HCT116 (cell line): ENCODE results near the gene RNF150. TPM values are rescaled to one million over a fixed set of nuclear protein-coding genes. Genes with fewer than 3 reads are reported as not detected.

ENCODE experiments used
- ATAC-seq: fragments of 200-7000 bp; cut with Tn5 transposase; 2 replicates; pipeline ENCODE4 v1.9.1; 2020; ENCODE audit warnings: mild to moderate bottlenecking, moderate library complexity
- BruUV-seq: library from RNA; stranded (reverse); fragments of 400-500 nt; replicated peaks from 2 replicates; lab custom pipeline; 2021; lab: Mats Ljungman, UMichigan
- CTCF ChIA-PET: fragments of 300-600 bp; sonication (Branson Sonifier 250); formaldehyde crosslinking; loops from one replicate; lab custom pipeline; 2021; ENCODE audit warnings: antibody characterized with exemption; lab: Charles Lee
- POLR2A ChIA-PET: fragments of 300-600, 350-600 bp; sonication (Branson Sonifier 250); formaldehyde crosslinking; loops from one replicate; lab custom pipeline; 2021; ENCODE audit warnings: antibody characterized with exemption; lab: Charles Lee
- RAD21 ChIA-PET, 2 experiments: fragments of 300-600 bp; sonication (Branson Sonifier 250); formaldehyde crosslinking; loops; one replicate each; lab custom pipeline; 2023; ENCODE audit warnings: low total read pairs in 2 of 2; ENCODE audit not compliant: uncharacterized antibody in 2 of 2, unreplicated experiment in 2 of 2, low non-redundant PET in 1 of 2; lab: Charles Lee
- DNase-seq: peaks from one replicate; pipeline ENCODE4 v3.0.0-alpha.2; 2010; ENCODE audit warnings: low read depth, low spot score
- H2AFZ ChIP-seq: fragments of 200-600 bp; shearing (Covaris generic), sonication (generic); 2 replicates; pipeline ENCODE4 v1.6.1; 2017; ENCODE audit warnings: low read depth, mixed run types, mixed read lengths, antibody characterized with exemption, low read length; ENCODE audit not compliant: poor library complexity, severe bottlenecking
- H3K27ac ChIP-seq: 2 replicates; pipeline ENCODE4 v1.5.1; 2012; ENCODE audit warnings: low read depth, low read length
- H3K27me3 ChIP-seq: fragments of 200-600 bp; sonication (generic); 2 replicates; pipeline ENCODE4 v1.6.1; 2016; ENCODE audit warnings: mixed run types, low read length, mixed read lengths; ENCODE audit not compliant: insufficient read depth
- H3K36me3 ChIP-seq, 2 experiments: fragments of 200-500 bp in 1 of 2; fragments of 200-600 bp in 1 of 2; sonication (Bioruptor generic) in 1 of 2; sonication (generic) in 1 of 2; 2 replicates each; pipeline versions ENCODE4 v1.5.1 to v1.6.1; 2014 to 2016; ENCODE audit warnings: low read length in 2 of 2, inconsistent platforms in 1 of 2, mixed read lengths in 1 of 2, mixed run types in 1 of 2; ENCODE audit not compliant: insufficient read depth in 2 of 2, control insufficient read depth in 1 of 2
- H3K4me1 ChIP-seq, 2 experiments: fragments of 200-600 bp in 1 of 2; sonication (generic) in 1 of 2; 2 replicates each; pipeline versions ENCODE4 v1.5.1 to v1.6.1; 2012 to 2017; ENCODE audit warnings: low read length in 2 of 2, inconsistent platforms in 1 of 2, mild to moderate bottlenecking in 1 of 2, mixed read lengths in 1 of 2, mixed run types in 1 of 2, moderate library complexity in 1 of 2; ENCODE audit not compliant: insufficient read depth in 2 of 2, control insufficient read depth in 1 of 2
- H3K4me2 ChIP-seq: fragments of 200-600 bp; sonication (generic); 2 replicates; pipeline ENCODE4 v1.6.1; 2017; ENCODE audit warnings: mixed run types, low read length, mixed read lengths
- H3K4me3 ChIP-seq, 2 experiments: fragments of 200-600 bp in 1 of 2; sonication (generic) in 1 of 2; replicated peaks in 1 of 2; 2 replicates each; pipeline ENCODE4 v1.5.1; 2011 to 2016; ENCODE audit warnings: low read length in 2 of 2, control low read depth in 1 of 2, low read depth in 1 of 2, mild to moderate bottlenecking in 1 of 2, mixed read lengths in 1 of 2, mixed run types in 1 of 2
- H3K79me2 ChIP-seq: fragments of 200-600 bp; sonication (generic); 2 replicates; pipeline ENCODE4 v1.6.1; 2017; ENCODE audit warnings: mild to moderate bottlenecking, mixed run types, low read length, moderate library complexity, mixed read lengths; ENCODE audit not compliant: insufficient read depth
- H3K9ac ChIP-seq: fragments of 200-600 bp; sonication (generic); 2 replicates; pipeline ENCODE4 v1.6.1; 2016; ENCODE audit warnings: low read length, mixed read lengths
- H3K9me2 ChIP-seq: fragments of 200-600 bp; sonication (generic), shearing (Covaris generic); 2 replicates; pipeline ENCODE4 v1.6.1; 2017; ENCODE audit warnings: mixed run types, mild to moderate bottlenecking, moderate library complexity; ENCODE audit not compliant: insufficient read depth
- H3K9me3 ChIP-seq, 2 experiments: fragments of 200-500 bp in 1 of 2; fragments of 200-600 bp in 1 of 2; sonication (Bioruptor generic) in 1 of 2; sonication (generic) in 1 of 2; 2 replicates each; pipeline ENCODE4 v1.6.1; 2014 to 2017; ENCODE audit warnings: low read length in 2 of 2, mixed read lengths in 2 of 2, inconsistent platforms in 1 of 2, low read depth in 1 of 2, mild to moderate bottlenecking in 1 of 2, mixed run types in 1 of 2, moderate library complexity in 1 of 2; ENCODE audit not compliant: control insufficient read depth in 1 of 2, insufficient read depth in 1 of 2
- H4K20me1 ChIP-seq: fragments of 200-600 bp; sonication (generic), shearing (Covaris generic); 2 replicates; pipeline ENCODE4 v1.6.1; 2017; ENCODE audit warnings: mixed run types, mild to moderate bottlenecking, moderate library complexity; ENCODE audit not compliant: insufficient read depth
- ATF3 ChIP-seq: IDR thresholded peaks from 2 replicates; pipeline ENCODE4 v1.6.1; 2012
- CBX3 ChIP-seq: IDR thresholded peaks from 2 replicates; pipeline ENCODE4 v1.6.1; 2012; ENCODE audit warnings: low read depth
- EGR1 ChIP-seq: IDR thresholded peaks from 2 replicates; pipeline ENCODE4 v1.6.1; 2012; ENCODE audit warnings: low read depth
- ELF1 ChIP-seq: IDR thresholded peaks from 2 replicates; pipeline ENCODE4 v1.6.1; 2012; ENCODE audit warnings: low read depth, borderline replicate concordance
- EZH2 ChIP-seq: fragments of 200-600 bp; sonication (generic); IDR thresholded peaks from 2 replicates; pipeline ENCODE4 v1.6.1; 2017; ENCODE audit warnings: antibody characterized with exemption, mixed run types
- EZH2phosphoT487 ChIP-seq: fragments of 200-600 bp; IDR thresholded peaks from 2 replicates; pipeline ENCODE4 v1.6.1; 2018; ENCODE audit warnings: antibody characterized with exemption, borderline replicate concordance
- FOSL1 ChIP-seq: IDR thresholded peaks from 2 replicates; pipeline ENCODE4 v1.6.1; 2012; ENCODE audit warnings: low read depth
- JUND ChIP-seq: IDR thresholded peaks from 2 replicates; pipeline ENCODE4 v1.6.1; 2012
- MAX ChIP-seq: IDR thresholded peaks from 2 replicates; pipeline ENCODE4 v1.6.1; 2012
- POLR2A ChIP-seq: IDR thresholded peaks from 2 replicates; pipeline ENCODE4 v1.7.0; 2011; ENCODE audit warnings: borderline replicate concordance; ENCODE audit not compliant: insufficient read depth, insufficient read length; ENCODE audit errors: extremely low read depth
- RAD21 ChIP-seq: IDR thresholded peaks from 2 replicates; pipeline ENCODE4 v1.6.1; 2012; ENCODE audit warnings: low read depth, mild to moderate bottlenecking
- SIN3A ChIP-seq: IDR thresholded peaks from 2 replicates; pipeline ENCODE4 v1.6.1; 2012; ENCODE audit warnings: low read depth
- YY1 ChIP-seq: IDR thresholded peaks from 2 replicates; pipeline ENCODE4 v1.6.1; 2011; ENCODE audit warnings: low read length, low read depth, moderate library complexity, mild to moderate bottlenecking; ENCODE audit not compliant: insufficient replicate concordance; ENCODE audit errors: extremely low read depth
- ZFX ChIP-seq: fragments of 450-650 bp; IDR thresholded peaks from 2 replicates; pipeline ENCODE4 v1.6.1; 2017
- intact Hi-C: fragments of 100-400 bp; cut with micrococcal nuclease; formaldehyde crosslinking; loops from 2 replicates; pipeline ENCODE4 v1.10.0; 2022
- total RNA-seq: library from RNA; stranded (reverse); gene quantifications from one replicate; pipeline ENCODE4 v1.2.1, GENCODE V29; 2021; ENCODE audit not compliant: unreplicated experiment
- TF ChIP-seq, protein P1 (sequence below), 3 experiments: fragments of 200-600 bp in 1 of 3; sonication (generic) in 1 of 3; IDR thresholded peaks in 2 of 3; conservative IDR thresholded peaks in 1 of 3; 2 replicates each; pipeline ENCODE4 v1.5.1; 2012 to 2017; ENCODE audit warnings: low read depth in 2 of 3, low read length in 2 of 3, antibody characterized with exemption in 1 of 3, borderline replicate concordance in 1 of 3, control low read depth in 1 of 3, mild to moderate bottlenecking in 1 of 3, mixed read lengths in 1 of 3, mixed run types in 1 of 3, moderate library complexity in 1 of 3; ENCODE audit not compliant: insufficient read depth in 1 of 3
- TF ChIP-seq, protein P2 (sequence below): IDR thresholded peaks from 2 replicates; pipeline ENCODE4 v1.6.1; 2012; ENCODE audit warnings: low read depth

Gene RNF150
- total RNA-seq, 1 experiment from 2014 or later = 0.07 TPM

GRCh38 chr4:141179474-141180373, 46.5 kb upstream of the RNF150 start:
- H4K20me1 ChIP-seq = no peaks in the 10 kb centered on the region
- CTCF ChIA-PET = no interaction called here
- no peak for TF ChIP-seq JUND
- TF ChIP-seq SIN3A = no peak
- no peak for TF ChIP-seq RAD21
- TF ChIP-seq ELF1 = no peak
- TF ChIP-seq EZH2 = no peak
- TF ChIP-seq FOSL1 = no peak
- no peak for TF ChIP-seq ATF3
- no peak for TF ChIP-seq CBX3
- TF ChIP-seq EZH2phosphoT487 = no peak
- H3K27me3 ChIP-seq = no peaks in the 10 kb centered on the region
- H3K9ac ChIP-seq = no peak overlapping the region
- no peak overlapping the region for H3K4me2 ChIP-seq
- no peaks in the 10 kb centered on the region for H3K9me3 ChIP-seq
- POLR2A ChIA-PET = no interaction called here
- no peak overlapping the region for H3K27ac ChIP-seq
- no peaks in the 10 kb centered on the region for H3K9me2 ChIP-seq
- ATAC-seq (no peak), DNase-seq (no peak)
- no peaks in the 10 kb centered on the region for H3K4me1 ChIP-seq
- no peak overlapping the region for H2AFZ ChIP-seq
- RAD21 ChIA-PET = no interaction called here
- H3K4me3 ChIP-seq = no peak overlapping the region
- H3K36me3 ChIP-seq = no peaks in the 10 kb centered on the region
- no peaks in the 10 kb centered on the region for H3K79me2 ChIP-seq
- BruUV-seq = no TSS peak
- intact Hi-C loops = no loop called here

DNA sequence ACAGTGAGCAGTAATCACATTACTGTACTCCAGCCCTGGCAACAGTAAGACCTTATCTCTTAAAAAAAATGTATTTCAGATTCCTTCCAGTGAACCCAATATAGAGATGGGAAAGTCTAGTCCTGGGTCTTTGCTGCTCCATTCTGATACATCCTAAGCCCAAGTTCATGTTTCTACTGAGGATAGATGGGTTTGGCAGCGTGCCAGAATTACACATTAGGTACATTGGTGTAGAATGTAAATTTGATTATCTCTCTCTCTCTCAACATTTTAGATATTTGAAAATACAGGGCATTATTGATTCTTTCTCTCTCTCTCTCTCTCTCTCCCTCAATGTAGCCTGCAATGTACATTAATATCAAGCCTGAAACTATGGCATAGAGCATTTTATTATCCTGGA, 43.9 kb upstream of the RNF150 start:
- no peak overlapping the region for H3K4me3 ChIP-seq
- ATAC-seq (no peak), DNase-seq (no peak)
- ChIA-PET CTCF (no interaction called here), POLR2A (no interaction called here), RAD21 (no interaction called here)
- H3K27ac ChIP-seq = no peak overlapping the region
- H2AFZ ChIP-seq = no peak overlapping the region
- intact Hi-C loops = no loop called here
- H3K9me3 ChIP-seq = no peaks in the 10 kb centered on the region
- H3K36me3 ChIP-seq = no peaks in the 10 kb centered on the region
- no peak overlapping the region for H3K4me2 ChIP-seq
- H4K20me1 ChIP-seq = no peaks in the 10 kb centered on the region
- H3K4me1 ChIP-seq = no peaks in the 10 kb centered on the region
- H3K27me3 ChIP-seq = no peaks in the 10 kb centered on the region
- no peak overlapping the region for H3K9ac ChIP-seq
- H3K79me2 ChIP-seq = no peaks in the 10 kb centered on the region
- BruUV-seq = no TSS peak
- no peaks in the 10 kb centered on the region for H3K9me2 ChIP-seq
- no peak for TF ChIP-seq MAX
- no peak for TF ChIP-seq ZFX
- TF ChIP-seq RAD21 = no peak
- TF ChIP-seq EGR1 = no peak
- no peak for TF ChIP-seq POLR2A
- TF ChIP-seq EZH2phosphoT487 = no peak
- TF ChIP-seq, protein P1, sequence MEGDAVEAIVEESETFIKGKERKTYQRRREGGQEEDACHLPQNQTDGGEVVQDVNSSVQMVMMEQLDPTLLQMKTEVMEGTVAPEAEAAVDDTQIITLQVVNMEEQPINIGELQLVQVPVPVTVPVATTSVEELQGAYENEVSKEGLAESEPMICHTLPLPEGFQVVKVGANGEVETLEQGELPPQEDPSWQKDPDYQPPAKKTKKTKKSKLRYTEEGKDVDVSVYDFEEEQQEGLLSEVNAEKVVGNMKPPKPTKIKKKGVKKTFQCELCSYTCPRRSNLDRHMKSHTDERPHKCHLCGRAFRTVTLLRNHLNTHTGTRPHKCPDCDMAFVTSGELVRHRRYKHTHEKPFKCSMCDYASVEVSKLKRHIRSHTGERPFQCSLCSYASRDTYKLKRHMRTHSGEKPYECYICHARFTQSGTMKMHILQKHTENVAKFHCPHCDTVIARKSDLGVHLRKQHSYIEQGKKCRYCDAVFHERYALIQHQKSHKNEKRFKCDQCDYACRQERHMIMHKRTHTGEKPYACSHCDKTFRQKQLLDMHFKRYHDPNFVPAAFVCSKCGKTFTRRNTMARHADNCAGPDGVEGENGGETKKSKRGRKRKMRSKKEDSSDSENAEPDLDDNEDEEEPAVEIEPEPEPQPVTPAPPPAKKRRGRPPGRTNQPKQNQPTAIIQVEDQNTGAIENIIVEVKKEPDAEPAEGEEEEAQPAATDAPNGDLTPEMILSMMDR (IDR thresholded peaks at IDR 0.05 in 2 of 3, conservative IDR thresholded peaks at IDR 0.05 in 1 of 3; ENCODE audit: borderline replicate concordance in 1 of 3, insufficient read depth in 1 of 3, low read depth in 2 of 3, low read length in 2 of 3) = no peak
- no peak for TF ChIP-seq YY1
- TF ChIP-seq, protein P2, sequence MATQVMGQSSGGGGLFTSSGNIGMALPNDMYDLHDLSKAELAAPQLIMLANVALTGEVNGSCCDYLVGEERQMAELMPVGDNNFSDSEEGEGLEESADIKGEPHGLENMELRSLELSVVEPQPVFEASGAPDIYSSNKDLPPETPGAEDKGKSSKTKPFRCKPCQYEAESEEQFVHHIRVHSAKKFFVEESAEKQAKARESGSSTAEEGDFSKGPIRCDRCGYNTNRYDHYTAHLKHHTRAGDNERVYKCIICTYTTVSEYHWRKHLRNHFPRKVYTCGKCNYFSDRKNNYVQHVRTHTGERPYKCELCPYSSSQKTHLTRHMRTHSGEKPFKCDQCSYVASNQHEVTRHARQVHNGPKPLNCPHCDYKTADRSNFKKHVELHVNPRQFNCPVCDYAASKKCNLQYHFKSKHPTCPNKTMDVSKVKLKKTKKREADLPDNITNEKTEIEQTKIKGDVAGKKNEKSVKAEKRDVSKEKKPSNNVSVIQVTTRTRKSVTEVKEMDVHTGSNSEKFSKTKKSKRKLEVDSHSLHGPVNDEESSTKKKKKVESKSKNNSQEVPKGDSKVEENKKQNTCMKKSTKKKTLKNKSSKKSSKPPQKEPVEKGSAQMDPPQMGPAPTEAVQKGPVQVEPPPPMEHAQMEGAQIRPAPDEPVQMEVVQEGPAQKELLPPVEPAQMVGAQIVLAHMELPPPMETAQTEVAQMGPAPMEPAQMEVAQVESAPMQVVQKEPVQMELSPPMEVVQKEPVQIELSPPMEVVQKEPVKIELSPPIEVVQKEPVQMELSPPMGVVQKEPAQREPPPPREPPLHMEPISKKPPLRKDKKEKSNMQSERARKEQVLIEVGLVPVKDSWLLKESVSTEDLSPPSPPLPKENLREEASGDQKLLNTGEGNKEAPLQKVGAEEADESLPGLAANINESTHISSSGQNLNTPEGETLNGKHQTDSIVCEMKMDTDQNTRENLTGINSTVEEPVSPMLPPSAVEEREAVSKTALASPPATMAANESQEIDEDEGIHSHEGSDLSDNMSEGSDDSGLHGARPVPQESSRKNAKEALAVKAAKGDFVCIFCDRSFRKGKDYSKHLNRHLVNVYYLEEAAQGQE = no peak
